A673 (cell line): ENCODE data around the gene TCF7L1. TPM values are rescaled to one million over a fixed set of nuclear protein-coding genes. Genes with fewer than 3 reads are reported as not detected.

ENCODE experiments used
- BruUV-seq: library from RNA; stranded (reverse); fragments of 400-500 nt; replicated peaks from 2 replicates; lab custom pipeline; 2021; lab: Mats Ljungman, UMichigan
- CTCF ChIA-PET: fragments of 300-600 bp; sonication (Branson Sonifier 250); formaldehyde crosslinking; loops from one replicate; lab custom pipeline; 2022; ENCODE audit warnings: antibody characterized with exemption; lab: Charles Lee
- POLR2A ChIA-PET: fragments of 300-600 bp; sonication (Branson Sonifier 250); formaldehyde crosslinking; loops from one replicate; lab custom pipeline; 2022; ENCODE audit warnings: antibody characterized with exemption; ENCODE audit not compliant: low non-redundant PET; lab: Charles Lee
- DNase-seq: peaks from one replicate; pipeline ENCODE4 v3.0.0-alpha.2; 2015; ENCODE audit warnings: low spot score
- H3K27ac ChIP-seq: fragments of 200-600 bp; sonication (generic); 2 replicates; pipeline ENCODE4 v1.5.1; 2016; ENCODE audit warnings: mixed run types, low read depth, mild to moderate bottlenecking, mixed read lengths, antibody characterized with exemption, low read length; ENCODE audit not compliant: poor library complexity, severe bottlenecking
- H3K27me3 ChIP-seq: fragments of 200-600 bp; sonication (generic); replicated peaks from 2 replicates; pipeline ENCODE4 v1.6.1; 2017; ENCODE audit warnings: mixed run types, low read depth, mild to moderate bottlenecking, mixed read lengths, antibody characterized with exemption, low read length; ENCODE audit not compliant: insufficient read depth, poor library complexity
- H3K36me3 ChIP-seq: fragments of 200-600 bp; sonication (generic); 2 replicates; pipeline ENCODE4 v1.6.1; 2016; ENCODE audit warnings: mixed run types, mild to moderate bottlenecking, mixed read lengths, antibody characterized with exemption, low read length; ENCODE audit not compliant: insufficient read depth, poor library complexity, severe bottlenecking
- H3K4me1 ChIP-seq: fragments of 200-600 bp; sonication (generic); 2 replicates; pipeline ENCODE4 v1.6.1; 2017; ENCODE audit warnings: mixed run types, mild to moderate bottlenecking, mixed read lengths, antibody characterized with exemption, low read length; ENCODE audit not compliant: insufficient read depth, poor library complexity, severe bottlenecking
- H3K4me3 ChIP-seq: fragments of 200-600 bp; sonication (generic); 2 replicates; pipeline ENCODE4 v1.5.1; 2016; ENCODE audit warnings: low read depth, mixed run types, mild to moderate bottlenecking, mixed read lengths, low read length; ENCODE audit not compliant: poor library complexity, severe bottlenecking
- H3K9me3 ChIP-seq: fragments of 200-600 bp; sonication (generic); 2 replicates; pipeline ENCODE4 v1.6.1; 2016; ENCODE audit warnings: mixed run types, low read depth, mild to moderate bottlenecking, mixed read lengths, antibody characterized with exemption, low read length; ENCODE audit not compliant: poor library complexity, severe bottlenecking
- EZH2 ChIP-seq: fragments of 200-600 bp; sonication (generic); IDR thresholded peaks from 2 replicates; pipeline ENCODE4 v1.6.1; 2017; ENCODE audit warnings: borderline replicate concordance, low read depth, mild to moderate bottlenecking, mixed read lengths, antibody characterized with exemption, low read length; ENCODE audit not compliant: poor library complexity, severe bottlenecking
- intact Hi-C: fragments of 100-400 bp; cut with micrococcal nuclease; formaldehyde crosslinking; loops from one replicate; pipeline ENCODE4 v1.10.0; 2022; ENCODE audit not compliant: unreplicated experiment
- total RNA-seq: library from RNA; stranded (reverse); gene quantifications from 2 replicates; pipeline ENCODE4 v1.2.3, GENCODE V29; 2021
- TF ChIP-seq, protein P1 (sequence below): fragments of 300-800, 200-600 bp; sonication (generic); conservative IDR thresholded peaks from 2 replicates; pipeline ENCODE4 v1.5.1; 2017; ENCODE audit warnings: low read depth, mild to moderate bottlenecking, antibody characterized with exemption, low read length, moderate library complexity, mixed read lengths

Gene TCF7L1
- total RNA-seq, 1 experiment from 2014 or later = 21.9 TPM

DNA sequence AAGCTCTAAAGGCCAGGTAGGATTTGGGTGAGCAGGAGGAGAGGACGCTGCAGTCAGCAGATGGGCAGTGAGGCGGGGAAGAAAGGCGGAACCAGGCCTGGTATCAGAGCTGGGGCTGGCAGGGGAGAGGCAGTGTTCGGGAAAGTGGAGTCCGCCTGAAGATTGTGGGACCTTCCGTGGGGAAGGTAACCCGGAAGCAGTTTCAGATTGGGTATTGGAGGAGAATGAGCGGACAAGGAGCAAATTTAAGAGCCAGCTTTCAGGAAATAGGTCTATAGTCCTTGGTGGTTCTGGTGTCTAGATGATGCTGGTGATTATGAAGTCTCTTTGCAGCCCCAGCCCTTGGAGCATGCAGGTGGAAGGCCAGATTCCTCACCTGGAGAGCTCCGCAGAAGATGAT is 51.0 kb downstream of the TCF7L1 start:
- Histone ChIP-seq H3K4me3 (no peak overlapping the region), H3K9me3 (no peaks in the 10 kb centered on the region), H3K4me1 (peaks cover 31% of the 10 kb centered on the region), H3K27me3 (no peaks in the 10 kb centered on the region), H3K36me3 (no peaks in the 10 kb centered on the region), H3K27ac (no peak overlapping the region)
- ChIA-PET POLR2A (no interaction called here), CTCF (no interaction called here)
- TF ChIP-seq, protein P1, sequence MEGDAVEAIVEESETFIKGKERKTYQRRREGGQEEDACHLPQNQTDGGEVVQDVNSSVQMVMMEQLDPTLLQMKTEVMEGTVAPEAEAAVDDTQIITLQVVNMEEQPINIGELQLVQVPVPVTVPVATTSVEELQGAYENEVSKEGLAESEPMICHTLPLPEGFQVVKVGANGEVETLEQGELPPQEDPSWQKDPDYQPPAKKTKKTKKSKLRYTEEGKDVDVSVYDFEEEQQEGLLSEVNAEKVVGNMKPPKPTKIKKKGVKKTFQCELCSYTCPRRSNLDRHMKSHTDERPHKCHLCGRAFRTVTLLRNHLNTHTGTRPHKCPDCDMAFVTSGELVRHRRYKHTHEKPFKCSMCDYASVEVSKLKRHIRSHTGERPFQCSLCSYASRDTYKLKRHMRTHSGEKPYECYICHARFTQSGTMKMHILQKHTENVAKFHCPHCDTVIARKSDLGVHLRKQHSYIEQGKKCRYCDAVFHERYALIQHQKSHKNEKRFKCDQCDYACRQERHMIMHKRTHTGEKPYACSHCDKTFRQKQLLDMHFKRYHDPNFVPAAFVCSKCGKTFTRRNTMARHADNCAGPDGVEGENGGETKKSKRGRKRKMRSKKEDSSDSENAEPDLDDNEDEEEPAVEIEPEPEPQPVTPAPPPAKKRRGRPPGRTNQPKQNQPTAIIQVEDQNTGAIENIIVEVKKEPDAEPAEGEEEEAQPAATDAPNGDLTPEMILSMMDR = no peak
- TF ChIP-seq EZH2 = no peak
- DNase-seq = no peak
- BruUV-seq = no TSS peak
- intact Hi-C loops = no loop called here

DNA sequence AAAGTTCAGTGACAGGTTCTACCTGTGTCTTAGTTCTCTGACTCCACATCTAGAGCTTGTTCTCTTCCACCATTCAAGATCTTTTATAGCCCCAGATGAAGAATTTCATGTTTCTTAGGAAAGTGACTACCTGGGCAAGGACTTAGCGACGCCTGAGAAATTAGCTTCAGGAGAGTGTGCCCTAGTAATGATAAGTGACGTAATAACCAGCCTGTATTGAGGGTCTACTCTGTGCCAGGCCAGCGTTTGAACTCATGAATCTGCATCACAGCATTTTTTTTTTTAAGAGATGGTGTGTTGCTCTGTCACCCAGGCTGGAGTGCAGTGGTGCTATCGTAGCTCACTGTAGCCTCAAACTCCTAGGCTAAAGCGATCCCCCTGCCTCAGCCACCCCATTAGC is 51.8 kb downstream of the TCF7L1 start:
- no TSS peak for BruUV-seq
- intact Hi-C loops = no loop called here
- no peak overlapping the region for H3K27ac ChIP-seq
- H3K36me3 ChIP-seq = no peaks in the 10 kb centered on the region
- H3K27me3 ChIP-seq = no peaks in the 10 kb centered on the region
- TF ChIP-seq EZH2 = no peak
- CTCF ChIA-PET = interaction anchor here (0.8 to 1.3 kb wide), 3 partner anchors 19 to 90 kb away, joined by 3 to 4 read pairs (median 4); no protein-coding TSS in a partner anchor
- POLR2A ChIA-PET = no interaction called here
- no peak for DNase-seq
- peaks cover 27% of the 10 kb centered on the region for H3K4me1 ChIP-seq
- H3K9me3 ChIP-seq = no peaks in the 10 kb centered on the region
- no peak overlapping the region for H3K4me3 ChIP-seq

DNA sequence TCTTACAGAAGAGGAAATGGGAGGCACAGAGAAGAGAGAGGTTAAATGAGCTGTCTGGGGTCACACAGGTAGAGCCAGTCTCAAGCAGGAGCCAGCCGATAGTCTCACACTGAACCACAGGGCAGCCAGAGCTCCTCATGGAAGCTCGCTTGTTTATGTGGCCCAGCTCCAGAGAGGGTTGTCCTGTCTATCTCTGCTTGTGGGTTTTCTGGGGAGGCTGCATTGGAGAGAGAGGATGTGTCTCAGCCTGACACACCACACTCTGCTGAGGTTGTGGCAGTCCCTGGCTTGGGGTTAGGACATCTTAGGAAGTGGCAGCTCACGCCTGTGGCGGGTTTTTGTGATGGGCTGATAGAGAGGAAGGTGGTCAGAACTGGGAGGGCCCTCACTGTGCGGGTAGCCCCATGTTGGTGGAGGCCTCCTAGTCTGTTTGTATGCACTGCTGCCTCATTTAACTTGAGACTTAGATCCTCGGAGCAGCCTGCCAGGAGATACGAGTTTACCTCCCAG is 52.3 kb downstream of the TCF7L1 start:
- Histone ChIP-seq H3K27me3 (no peaks in the 10 kb centered on the region), H3K27ac (no peak overlapping the region), H3K4me3 (no peak overlapping the region), H3K36me3 (no peaks in the 10 kb centered on the region), H3K4me1 (peaks cover 23% of the 10 kb centered on the region), H3K9me3 (no peaks in the 10 kb centered on the region)
- CTCF ChIA-PET = interaction anchor here (0.8 to 1.3 kb wide), 3 partner anchors 20 to 90 kb away, joined by 3 to 4 read pairs (median 4); no protein-coding TSS in a partner anchor
- BruUV-seq = no TSS peak
- DNase-seq = no peak
- intact Hi-C loops = no loop called here
- POLR2A ChIA-PET = no interaction called here
- TF ChIP-seq, protein P1 = no peak
- TF ChIP-seq EZH2 = no peak

DNA sequence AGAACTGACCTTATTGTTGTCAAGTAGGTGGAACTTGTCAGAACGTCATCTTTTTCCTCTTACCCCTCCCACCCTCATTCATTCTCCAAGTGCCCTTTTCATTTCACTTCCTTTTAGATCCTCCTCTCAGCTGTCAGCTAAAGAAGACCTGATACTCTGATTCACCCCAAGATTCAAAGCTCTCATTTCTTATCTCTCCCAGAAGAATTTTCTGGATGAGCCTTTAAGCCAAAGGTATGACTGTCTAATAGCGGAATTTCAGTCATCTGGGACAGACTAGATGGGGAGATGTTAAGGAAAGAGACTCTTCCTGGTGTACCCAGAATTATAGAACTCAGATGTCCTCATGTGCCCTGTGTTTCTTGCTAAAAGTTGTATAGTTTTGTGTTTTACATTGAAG is 53.9 kb downstream of the TCF7L1 start:
- no TSS peak for BruUV-seq
- no peaks in the 10 kb centered on the region for H3K27me3 ChIP-seq
- no peak for DNase-seq
- ChIA-PET POLR2A (no interaction called here), CTCF (no interaction called here)
- H3K9me3 ChIP-seq = no peaks in the 10 kb centered on the region
- TF ChIP-seq, protein P1 = no peak
- TF ChIP-seq EZH2 = no peak
- no peaks in the 10 kb centered on the region for H3K36me3 ChIP-seq
- H3K27ac ChIP-seq = no peak overlapping the region
- peaks cover 15% of the 10 kb centered on the region for H3K4me1 ChIP-seq
- intact Hi-C loops = no loop called here
- H3K4me3 ChIP-seq = no peak overlapping the region
